Neural progenitor cell (in vitro differentiated cells): Measurements from ENCODE around the gene METTL6. TPM values are rescaled to one million over a fixed set of nuclear protein-coding genes. Genes with fewer than 3 reads are reported as not detected.
"Not testable (repeated sequence)": the region's sequence is repeated elsewhere in the genome, so short reads cannot be mapped to it uniquely, and the experiment has no call there.

ENCODE experiments used
- DNase-seq: peaks from one replicate; pipeline ENCODE4 v3.0.0-alpha.2; 2016; ENCODE audit warnings: low spot score
- H2AFZ ChIP-seq: fragments of 200-600 bp; sonication (generic); replicated peaks from 2 replicates; pipeline ENCODE4 v1.6.1; 2016; ENCODE audit warnings: antibody characterized with exemption
- H3F3A ChIP-seq: fragments of 200-600 bp; sonication (generic); 2 replicates; pipeline ENCODE4 v1.6.1; 2016; ENCODE audit warnings: antibody characterized with exemption, low read depth
- H3K27ac ChIP-seq: fragments of 200-600 bp; sonication (generic); 2 replicates; pipeline ENCODE4 v1.5.1; 2016; ENCODE audit warnings: mild to moderate bottlenecking
- H3K27me3 ChIP-seq: fragments of 200-600 bp; sonication (generic); 2 replicates; pipeline ENCODE4 v1.6.1; 2016; ENCODE audit warnings: mild to moderate bottlenecking, moderate library complexity
- H3K36me3 ChIP-seq: fragments of 200-600 bp; sonication (generic); 2 replicates; pipeline ENCODE4 v1.5.1; 2016
- H3K4me1 ChIP-seq: fragments of 200-600 bp; sonication (generic); 2 replicates; pipeline ENCODE4 v1.6.1; 2016; ENCODE audit warnings: mixed run types
- H3K4me2 ChIP-seq: fragments of 200-600 bp; sonication (generic); 2 replicates; pipeline ENCODE4 v1.6.1; 2016
- H3K4me3 ChIP-seq: fragments of 200-600 bp; sonication (generic); 2 replicates; pipeline ENCODE4 v1.5.1; 2016
- H3K79me2 ChIP-seq: fragments of 200-600 bp; sonication (generic); 2 replicates; pipeline ENCODE4 v1.6.1; 2016; ENCODE audit warnings: low read depth
- H3K9ac ChIP-seq: fragments of 200-600 bp; sonication (generic); 2 replicates; pipeline ENCODE4 v1.6.1; 2016
- H3K9me3 ChIP-seq: fragments of 200-600 bp; sonication (generic); 2 replicates; pipeline ENCODE4 v1.5.1; 2016; ENCODE audit warnings: low read depth
- H4K20me1 ChIP-seq: fragments of 200-600 bp; sonication (generic); 2 replicates; pipeline ENCODE4 v1.6.1; 2016; ENCODE audit warnings: low read depth
- H3K27ac Mint-ChIP-seq: 3 replicates; pipeline ENCODE4 v1.8.0; 2021; ENCODE audit warnings: mixed read lengths
- H3K27me3 Mint-ChIP-seq: 2 replicates; pipeline ENCODE4 v1.8.0; 2022; ENCODE audit warnings: low read depth, mild to moderate bottlenecking, inconsistent platforms, moderate library complexity, mixed read lengths; ENCODE audit not compliant: insufficient read depth
- H3K36me3 Mint-ChIP-seq: 3 replicates; pipeline ENCODE4 v1.8.0; 2021; ENCODE audit warnings: mixed read lengths
- H3K4me1 Mint-ChIP-seq: 3 replicates; pipeline ENCODE4 v1.8.0; 2021; ENCODE audit warnings: mixed read lengths
- H3K4me3 Mint-ChIP-seq: 3 replicates; pipeline ENCODE4 v1.8.0; 2021; ENCODE audit warnings: mild to moderate bottlenecking, moderate library complexity, mixed read lengths
- H3K9me3 Mint-ChIP-seq: 3 replicates; pipeline ENCODE4 v1.8.0; 2020; ENCODE audit warnings: mixed read lengths
- CTCF ChIP-seq: fragments of 200-600 bp; sonication (generic); IDR thresholded peaks from 2 replicates; pipeline ENCODE4 v1.5.1; 2017; ENCODE audit warnings: antibody characterized with exemption, mild to moderate bottlenecking
- EZH2 ChIP-seq: fragments of 200-600 bp; sonication (generic); IDR thresholded peaks from 2 replicates; pipeline ENCODE4 v1.6.1; 2017; ENCODE audit warnings: antibody characterized with exemption, mild to moderate bottlenecking, moderate library complexity
- EZH2phosphoT487 ChIP-seq: fragments of 200-600 bp; sonication (generic); IDR thresholded peaks from 2 replicates; pipeline ENCODE4 v1.6.1; 2017; ENCODE audit warnings: antibody characterized with exemption
- total RNA-seq: library from RNA; depleted of rRNA; stranded (reverse); fragments of >200 nt; gene quantifications from 2 replicates; pipeline ENCODE4 v1.2.3, GENCODE V29; 2015; ENCODE audit warnings: low replicate concordance

The METTL6 gene
- total RNA-seq, 1 donor from 2014 or later, result 34.9 TPM

GRCh38 chr3:15403965-15404364 is 23.4 kb downstream of the METTL6 start:
- H3K36me3 ChIP-seq, result no peaks in the 10 kb centered on the region
- Mint-ChIP-seq H3K4me3 (no peak overlapping the region), H3K27me3 (no peaks in the 10 kb centered on the region), H3K9me3 (no peaks in the 10 kb centered on the region), H3K36me3 (peaks cover 3% of the 10 kb centered on the region), H3K4me1 (no peaks in the 10 kb centered on the region), H3K27ac (no peak overlapping the region)
- no peak overlapping the region for H2AFZ ChIP-seq
- no peaks in the 10 kb centered on the region for H3F3A ChIP-seq
- H3K4me1 ChIP-seq, result no peaks in the 10 kb centered on the region
- no peak for TF ChIP-seq CTCF
- no peak for TF ChIP-seq EZH2
- TF ChIP-seq EZH2phosphoT487, result no peak
- no peak overlapping the region for H3K4me2 ChIP-seq
- no peaks in the 10 kb centered on the region for H3K79me2 ChIP-seq
- no peak for DNase-seq
- H3K4me3 ChIP-seq, result no peak overlapping the region
- H4K20me1 ChIP-seq, result no peaks in the 10 kb centered on the region
- no peak overlapping the region for H3K27ac ChIP-seq
- H3K27me3 ChIP-seq, result no peaks in the 10 kb centered on the region
- H3K9ac ChIP-seq, result no peak overlapping the region
- no peaks in the 10 kb centered on the region for H3K9me3 ChIP-seq

GRCh38 chr3:15403495-15403894 is 23.8 kb downstream of the METTL6 start:
- H3K9me3 Mint-ChIP-seq, result no peaks in the 10 kb centered on the region
- Histone ChIP-seq H3F3A (no peaks in the 10 kb centered on the region), H3K9me3 (no peaks in the 10 kb centered on the region)

GRCh38 chr3:15401936-15402335 is 25.4 kb downstream of the METTL6 start:
- no peaks in the 10 kb centered on the region for H3F3A ChIP-seq
- Mint-ChIP-seq H3K4me3 (no peak overlapping the region), H3K27me3 (no peaks in the 10 kb centered on the region), H3K9me3 (peaks cover 7% of the 10 kb centered on the region), H3K27ac (no peak overlapping the region), H3K4me1 (no peaks in the 10 kb centered on the region), H3K36me3 (peaks cover 7% of the 10 kb centered on the region)
- H3K27me3 ChIP-seq, result no peaks in the 10 kb centered on the region
- H3K27ac ChIP-seq, result no peak overlapping the region
- H3K79me2 ChIP-seq, result no peaks in the 10 kb centered on the region
- no peaks in the 10 kb centered on the region for H4K20me1 ChIP-seq
- H3K36me3 ChIP-seq, result no peaks in the 10 kb centered on the region
- H2AFZ ChIP-seq, result no peak overlapping the region
- H3K4me2 ChIP-seq, result no peak overlapping the region
- no peaks in the 10 kb centered on the region for H3K4me1 ChIP-seq
- H3K4me3 ChIP-seq, result no peak overlapping the region
- DNase-seq, result no peak
- TF ChIP-seq EZH2phosphoT487 (no peak), CTCF (no peak), EZH2 (no peak)
- H3K9ac ChIP-seq, result no peak overlapping the region
- no peaks in the 10 kb centered on the region for H3K9me3 ChIP-seq

More at GRCh38 chr3:15403495-15403894, 23.8 kb downstream of the METTL6 start:
- no peak overlapping the region for H3K27ac ChIP-seq
- no peaks in the 10 kb centered on the region for H3K79me2 ChIP-seq
- no peaks in the 10 kb centered on the region for H3K36me3 ChIP-seq
- Mint-ChIP-seq H3K27me3 (no peaks in the 10 kb centered on the region), H3K36me3 (peaks cover 3% of the 10 kb centered on the region), H3K27ac (no peak overlapping the region), H3K4me1 (no peaks in the 10 kb centered on the region), H3K4me3 (no peak overlapping the region)
- H4K20me1 ChIP-seq, result no peaks in the 10 kb centered on the region
- no peaks in the 10 kb centered on the region for H3K4me1 ChIP-seq
- no peak overlapping the region for H3K4me2 ChIP-seq
- no peak for DNase-seq
- H3K27me3 ChIP-seq, result no peaks in the 10 kb centered on the region
- no peak for TF ChIP-seq CTCF
- H3K4me3 ChIP-seq, result no peak overlapping the region
- H3K9ac ChIP-seq, result no peak overlapping the region
- H2AFZ ChIP-seq, result no peak overlapping the region

GRCh38 chr3:15399970-15400369 is 27.4 kb downstream of the METTL6 start:
- H3K4me2 ChIP-seq, result no peak overlapping the region
- H3K4me1 ChIP-seq, result no peaks in the 10 kb centered on the region
- H3K4me1 Mint-ChIP-seq, result no peaks in the 10 kb centered on the region
- no peak overlapping the region for H3K27ac ChIP-seq
- no peaks in the 10 kb centered on the region for H3F3A ChIP-seq
- H3K36me3 ChIP-seq, result no peaks in the 10 kb centered on the region
- H3K4me3 ChIP-seq, result no peak overlapping the region
- H3K9me3 ChIP-seq, result no peaks in the 10 kb centered on the region
- H4K20me1 ChIP-seq, result no peaks in the 10 kb centered on the region
- H3K27me3 Mint-ChIP-seq, result no peaks in the 10 kb centered on the region
- H2AFZ ChIP-seq, result no peak overlapping the region
- H3K4me3 Mint-ChIP-seq, result no peak overlapping the region
- H3K27me3 ChIP-seq, result no peaks in the 10 kb centered on the region
- no peak overlapping the region for H3K9ac ChIP-seq
- no peak overlapping the region for H3K27ac Mint-ChIP-seq
- DNase-seq, result no peak
- no peaks in the 10 kb centered on the region for H3K79me2 ChIP-seq
- TF ChIP-seq EZH2phosphoT487, result no peak
- no peak for TF ChIP-seq EZH2
- peaks cover 14% of the 10 kb centered on the region for H3K36me3 Mint-ChIP-seq
- peaks cover 18% of the 10 kb centered on the region for H3K9me3 Mint-ChIP-seq

GRCh38 chr3:15398731-15399133 is 28.6 kb downstream of the METTL6 start:
- H3K27ac Mint-ChIP-seq, H3K4me3 ChIP-seq, H3F3A ChIP-seq, H3K4me1 ChIP-seq, H2AFZ ChIP-seq, H3K4me3 Mint-ChIP-seq, H3K36me3 ChIP-seq, DNase-seq, H3K27me3 ChIP-seq, H3K27ac ChIP-seq, H3K4me1 Mint-ChIP-seq, H3K4me2 ChIP-seq, H3K9me3 ChIP-seq, H3K79me2 ChIP-seq, H4K20me1 ChIP-seq, H3K9ac ChIP-seq, H3K27me3 Mint-ChIP-seq: not testable (repeated sequence)
- peaks cover 14% of the 10 kb centered on the region for H3K36me3 Mint-ChIP-seq
- H3K9me3 Mint-ChIP-seq, result peaks cover 18% of the 10 kb centered on the region

GRCh38 chr3:15393252-15393651 is 34.1 kb downstream of the METTL6 start:
- not testable (repeated sequence) for H2AFZ ChIP-seq, H3K4me1 Mint-ChIP-seq, H4K20me1 ChIP-seq, H3K4me1 ChIP-seq, H3K4me3 ChIP-seq, H3K9me3 ChIP-seq, H3F3A ChIP-seq, H3K27ac Mint-ChIP-seq, H3K27me3 ChIP-seq, DNase-seq, H3K4me2 ChIP-seq, H3K79me2 ChIP-seq, H3K36me3 ChIP-seq, H3K27me3 Mint-ChIP-seq, H3K9ac ChIP-seq, H3K27ac ChIP-seq, H3K4me3 Mint-ChIP-seq
- peaks cover 14% of the 10 kb centered on the region for H3K36me3 Mint-ChIP-seq
- peaks cover 26% of the 10 kb centered on the region for H3K9me3 Mint-ChIP-seq
